COLO668 (cell line): ENCODE data around the gene NBEAL2.

Experiments used
- DNase-seq: peaks from one replicate; lab custom pipeline; 2025; ENCODE audit not compliant: unreplicated experiment; lab: John Stamatoyannopoulos, UW

Gene NBEAL2

GRCh38 chr3:46978985-46979944 lies at the start of gene NBEAL2:
TSS of gene NBEAL2 (plus strand) at chr3:46979666. CDS start at chr3:46979862, 196 bp downstream.
- peak; percentile 92 for DNase-seq

- DNase-seq, result no peak
Measured at GRCh38 chr3:46930166-46930944, 49.1 kb upstream of the NBEAL2 start.

GRCh38 chr3:46930945-46931403 lies 48.5 kb upstream of the NBEAL2 start:
- DNase-seq, result no peak

GRCh38 chr3:46931631-46932331 lies 47.7 kb upstream of the NBEAL2 start:
- peak; percentile 59 for DNase-seq

GRCh38 chr3:46932455-46933225 lies 46.8 kb upstream of the NBEAL2 start:
- no peak for DNase-seq

GRCh38 chr3:46933261-46933660 lies 46.2 kb upstream of the NBEAL2 start:
- DNase-seq, result no peak

- DNase-seq, result no peak
Measured at GRCh38 chr3:46934072-46934471, 45.4 kb upstream of the NBEAL2 start.

GRCh38 chr3:46934498-46935167 lies 44.8 kb upstream of the NBEAL2 start:
- peak; percentile 33 for DNase-seq

GRCh38 chr3:46935168-46935858 lies 44.2 kb upstream of the NBEAL2 start:
- peak; percentile 32 for DNase-seq

GRCh38 chr3:46935989-46936558 lies 43.4 kb upstream of the NBEAL2 start:
- no peak for DNase-seq

GRCh38 chr3:46936733-46937250 lies 42.7 kb upstream of the NBEAL2 start:
- DNase-seq, result no peak

GRCh38 chr3:46938118-46938517 lies 41.3 kb upstream of the NBEAL2 start:
- no peak for DNase-seq

GRCh38 chr3:46939578-46940445 lies 39.7 kb upstream of the NBEAL2 start:
- no peak for DNase-seq

- DNase-seq, result no peak
Measured at GRCh38 chr3:46942076-46942475, 37.4 kb upstream of the NBEAL2 start.

- peak; percentile 53 for DNase-seq
Measured at GRCh38 chr3:46942481-46943236, 36.8 kb upstream of the NBEAL2 start.

GRCh38 chr3:46943237-46944187 lies 36.0 kb upstream of the NBEAL2 start:
- peak; percentile 67 for DNase-seq
